ENCODE data around the gene SLC22A5. TPM values are rescaled to one million over a fixed set of nuclear protein-coding genes. Genes with fewer than 3 reads are reported as not detected.

SLC22A5 gene
- total RNA-seq, 1 donor, result 6.5 TPM

GRCh38 chr5:132385326-132386105, 16.0 kb downstream of the SLC22A5 start:
- H3K4me3 ChIP-seq (ENCODE audit: low read depth, low read length), result no peak overlapping the region
- TF ChIP-seq, protein P1, sequence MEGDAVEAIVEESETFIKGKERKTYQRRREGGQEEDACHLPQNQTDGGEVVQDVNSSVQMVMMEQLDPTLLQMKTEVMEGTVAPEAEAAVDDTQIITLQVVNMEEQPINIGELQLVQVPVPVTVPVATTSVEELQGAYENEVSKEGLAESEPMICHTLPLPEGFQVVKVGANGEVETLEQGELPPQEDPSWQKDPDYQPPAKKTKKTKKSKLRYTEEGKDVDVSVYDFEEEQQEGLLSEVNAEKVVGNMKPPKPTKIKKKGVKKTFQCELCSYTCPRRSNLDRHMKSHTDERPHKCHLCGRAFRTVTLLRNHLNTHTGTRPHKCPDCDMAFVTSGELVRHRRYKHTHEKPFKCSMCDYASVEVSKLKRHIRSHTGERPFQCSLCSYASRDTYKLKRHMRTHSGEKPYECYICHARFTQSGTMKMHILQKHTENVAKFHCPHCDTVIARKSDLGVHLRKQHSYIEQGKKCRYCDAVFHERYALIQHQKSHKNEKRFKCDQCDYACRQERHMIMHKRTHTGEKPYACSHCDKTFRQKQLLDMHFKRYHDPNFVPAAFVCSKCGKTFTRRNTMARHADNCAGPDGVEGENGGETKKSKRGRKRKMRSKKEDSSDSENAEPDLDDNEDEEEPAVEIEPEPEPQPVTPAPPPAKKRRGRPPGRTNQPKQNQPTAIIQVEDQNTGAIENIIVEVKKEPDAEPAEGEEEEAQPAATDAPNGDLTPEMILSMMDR (IDR thresholded peaks at IDR 0.05; ENCODE audit: insufficient read depth, low read length), result peak; percentile 77
- DNase-seq (ENCODE audit: low read depth), result peak; percentile 78

DNA sequence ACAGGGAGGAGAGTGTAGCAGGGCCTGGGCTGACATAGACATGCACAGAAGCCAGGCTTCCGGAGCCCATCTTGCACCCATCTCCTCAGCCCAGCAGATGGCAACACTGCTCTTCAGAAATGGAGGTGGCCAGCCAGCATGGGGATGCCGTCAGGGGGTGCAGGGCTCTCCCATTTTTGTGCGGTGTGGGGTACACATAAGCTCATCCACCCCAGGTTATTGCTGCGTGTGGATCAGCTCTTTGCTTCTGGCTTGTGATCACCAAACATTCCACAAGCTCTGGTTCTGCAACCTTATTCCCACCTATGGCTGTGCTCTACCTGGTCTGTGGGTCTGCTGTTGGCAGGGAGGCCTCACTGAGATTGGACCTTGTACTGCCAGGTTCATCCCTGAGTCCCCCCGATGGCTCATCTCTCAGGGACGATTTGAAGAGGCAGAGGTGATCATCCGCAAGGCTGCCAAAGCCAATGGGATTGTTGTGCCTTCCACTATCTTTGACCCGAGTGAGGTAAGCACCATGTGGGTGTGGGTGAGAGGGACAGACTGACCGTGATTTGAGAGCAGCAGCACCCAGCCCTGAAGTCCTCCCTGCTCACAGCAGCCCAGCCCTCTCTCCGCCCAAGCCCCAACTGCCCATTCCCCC, 17.3 kb downstream of the SLC22A5 start:
- TF ChIP-seq, protein P1 (IDR thresholded peaks at IDR 0.05; ENCODE audit: insufficient read depth, low read length), result peak; percentile 91
- DNase-seq (ENCODE audit: low read depth), result peak; percentile 81
- H3K4me3 ChIP-seq (ENCODE audit: low read depth, low read length), result no peak overlapping the region

GRCh38 chr5:132387640-132388117, 18.2 kb downstream of the SLC22A5 start:
- H3K4me3 ChIP-seq (ENCODE audit: low read depth, low read length), result peak overlapping the region; percentile 22
- TF ChIP-seq, protein P1 (IDR thresholded peaks at IDR 0.05; ENCODE audit: insufficient read depth, low read length), result peak; percentile 2
- DNase-seq (ENCODE audit: low read depth), result peak; percentile 99

GRCh38 chr5:132388244-132389050, 18.9 kb downstream of the SLC22A5 start:
- TF ChIP-seq, protein P1 (IDR thresholded peaks at IDR 0.05; ENCODE audit: insufficient read depth, low read length), result no peak
- no peak overlapping the region for H3K4me3 ChIP-seq (ENCODE audit: low read depth, low read length)
- peak; percentile 81 for DNase-seq (ENCODE audit: low read depth)

- TF ChIP-seq, protein P1 (IDR thresholded peaks at IDR 0.05; ENCODE audit: insufficient read depth, low read length), result no peak
- DNase-seq (ENCODE audit: low read depth), result no peak
- H3K4me3 ChIP-seq (ENCODE audit: low read depth, low read length), result no peak overlapping the region
Observed at GRCh38 chr5:132389051-132389331, 19.5 kb downstream of the SLC22A5 start.

GRCh38 chr5:132389585-132390286, 20.2 kb downstream of the SLC22A5 start:
- TF ChIP-seq, protein P1 (IDR thresholded peaks at IDR 0.05; ENCODE audit: insufficient read depth, low read length), result no peak
- no peak overlapping the region for H3K4me3 ChIP-seq (ENCODE audit: low read depth, low read length)
- peak; percentile 99 for DNase-seq (ENCODE audit: low read depth)

Measured in fibroblast of the aortic adventitia (primary cell).